GM12878 (cell line): ENCODE measurements around the gene SNW1. TPM values are rescaled to one million over a fixed set of nuclear protein-coding genes. Genes with fewer than 3 reads are reported as not detected.

Experiments
- E2F8 ChIP-seq: fragments of 450-650 bp; IDR thresholded peaks from 2 replicates; pipeline ENCODE4 v1.6.1; 2018; ENCODE audit warnings: mild to moderate bottlenecking, low read depth, moderate library complexity; ENCODE audit not compliant: partially characterized antibody
- EED ChIP-seq: sonication (generic); IDR thresholded peaks from 2 replicates; pipeline ENCODE4 v1.6.1; 2016; ENCODE audit warnings: antibody characterized with exemption, low read depth
- ETV6 ChIP-seq, 2 experiments: fragments of 450-650 bp in 1 of 2; IDR thresholded peaks in 1 of 2; conservative IDR thresholded peaks in 1 of 2; 2 replicates each; pipeline ENCODE4 v1.6.1; 2014; ENCODE audit warnings: antibody characterized with exemption in 1 of 2, borderline replicate concordance in 1 of 2, low read depth in 1 of 2, mild to moderate bottlenecking in 1 of 2, moderate library complexity in 1 of 2
- HDGF ChIP-seq: fragments of 450-650 bp; IDR thresholded peaks from 2 replicates; pipeline ENCODE4 v1.6.1; 2016; ENCODE audit warnings: antibody characterized with exemption
- MAX ChIP-seq: IDR thresholded peaks from 2 replicates; pipeline ENCODE4 v1.6.1; 2012; ENCODE audit warnings: low read depth, low read length, improper control_type of control experiment
- MLLT1 ChIP-seq: fragments of 450-650 bp; IDR thresholded peaks from 2 replicates; pipeline ENCODE4 v1.6.1; 2016; ENCODE audit warnings: mild to moderate bottlenecking
- PAX5 ChIP-seq: IDR thresholded peaks from 2 replicates; pipeline ENCODE4 v1.6.1; 2011; ENCODE audit warnings: low read depth, low read length, borderline replicate concordance
- POLR2A ChIP-seq: IDR thresholded peaks from 2 replicates; pipeline ENCODE4 v1.6.1; 2011; ENCODE audit warnings: low read depth, mild to moderate bottlenecking, low read length
- RAD51 ChIP-seq: fragments of 450-650 bp; IDR thresholded peaks from 2 replicates; pipeline ENCODE4 v1.6.1; 2016; ENCODE audit warnings: moderate library complexity, mild to moderate bottlenecking, inconsistent platforms
- RBBP5 ChIP-seq: fragments of 200-600 bp; sonication (generic); conservative IDR thresholded peaks from 2 replicates; pipeline ENCODE4 v1.6.1; 2016
- REST ChIP-seq: IDR thresholded peaks from 2 replicates; pipeline ENCODE4 v1.6.1; 2012; ENCODE audit warnings: mild to moderate bottlenecking, low read depth, low read length
- SIX5 ChIP-seq: IDR thresholded peaks from 2 replicates; pipeline ENCODE4 v1.6.1; 2011; ENCODE audit warnings: mild to moderate bottlenecking, low read depth, low read length, moderate library complexity; ENCODE audit not compliant: severe bottlenecking
- STAT3 ChIP-seq: IDR thresholded peaks from 2 replicates; pipeline ENCODE4 v1.6.1; 2011; ENCODE audit warnings: low read depth, low read length, improper control_type of control experiment
- SUPT20H ChIP-seq: IDR thresholded peaks from 2 replicates; pipeline ENCODE4 v1.6.1; 2011; ENCODE audit warnings: low read depth, mild to moderate bottlenecking, low read length, moderate library complexity, borderline replicate concordance; ENCODE audit not compliant: control insufficient read depth
- ZNF384 ChIP-seq: IDR thresholded peaks from 2 replicates; pipeline ENCODE4 v1.6.1; 2012; ENCODE audit warnings: low read depth, mild to moderate bottlenecking, low read length, improper control_type of control experiment, borderline replicate concordance
- ZSCAN29 ChIP-seq: fragments of 450-650 bp; IDR thresholded peaks from 2 replicates; pipeline ENCODE4 v1.6.1; 2017; ENCODE audit warnings: mild to moderate bottlenecking, moderate library complexity
- polyA plus RNA-seq, 11 experiments: library from polyadenylated mRNA; depleted of rRNA in 4 of 11; unstranded in 6 of 11; stranded (reverse) in 5 of 11; fragments of >200 nt; fragmentation: Nextera tagmentation in 4 of 11; fragmentation: Illumina TruSeq in 1 of 11; extraction: Ambion mirVana in 4 of 11; extraction: Trizol in 1 of 11; gene quantifications; 1 replicate in 1 of 11; 2 replicates in 10 of 11; pipeline versions ENCODE4 v1.2.1 to v1.2.3, GENCODE V29; 2011 to 2016; ENCODE audit warnings: inconsistent platforms in 2 of 11, missing spikeins in 2 of 11, low read depth in 1 of 11
- total RNA-seq, 4 experiments: library from RNA; depleted of rRNA in 3 of 4; stranded (reverse); fragments of >200 nt in 3 of 4; fragmentation: Illumina TruSeq in 1 of 4; extraction: Trizol in 1 of 4; gene quantifications; 2 replicates each; pipeline versions ENCODE4 v1.2.1 to v1.2.3, GENCODE V29; 2013 to 2021
- TF ChIP-seq, protein P1 (sequence below): IDR thresholded peaks from 2 replicates; pipeline ENCODE4 v1.6.1; 2012; ENCODE audit warnings: low read length, inconsistent platforms
- TF ChIP-seq, protein P2 (sequence below): IDR thresholded peaks from 2 replicates; pipeline ENCODE4 v1.6.1; 2011; ENCODE audit warnings: mild to moderate bottlenecking, low read depth, low read length, moderate library complexity; ENCODE audit not compliant: insufficient replicate concordance

SNW1 gene
- total and polyA plus RNA-seq, 10 of the 15 experiments (the other 5 are each of a cell fraction or from before 2014, with no cell fraction given): 56.6 to 109 (median 75.7) TPM

GRCh38 chr14:77799863-77800730 lies 39.1 kb upstream of the SNW1 start, which contains the start of gene ADCK1 (continued):
- TF ChIP-seq E2F8 (no peak), STAT3 (no peak), POLR2A (peak; percentile 90), PAX5 (peak; percentile 8; the same call in 1 of the 2 replicates), RAD51 (peak; percentile 93), HDGF (0 out of 2 replicates have a peak, but pooled peaks have one; percentile 31), ETV6 (conservative IDR thresholded peaks at IDR 0.05 in 1 of 2, IDR thresholded peaks at IDR 0.05 in 1 of 2; ENCODE audit: borderline replicate concordance in 1 of 2, low read depth in 1 of 2) (no peak), RBBP5 (no peak), MLLT1 (no peak), MAX (peak; percentile 67; the same call in 1 of the 2 replicates), EED (peak; percentile 48), SIX5 (peak; percentile 84), ZNF384 (peak; percentile 19; the same call in 1 of the 2 replicates), SUPT20H (no peak), REST (no peak), ZSCAN29 (peak; percentile 66; the same call in 1 of the 2 replicates)
- TF ChIP-seq, protein P1, sequence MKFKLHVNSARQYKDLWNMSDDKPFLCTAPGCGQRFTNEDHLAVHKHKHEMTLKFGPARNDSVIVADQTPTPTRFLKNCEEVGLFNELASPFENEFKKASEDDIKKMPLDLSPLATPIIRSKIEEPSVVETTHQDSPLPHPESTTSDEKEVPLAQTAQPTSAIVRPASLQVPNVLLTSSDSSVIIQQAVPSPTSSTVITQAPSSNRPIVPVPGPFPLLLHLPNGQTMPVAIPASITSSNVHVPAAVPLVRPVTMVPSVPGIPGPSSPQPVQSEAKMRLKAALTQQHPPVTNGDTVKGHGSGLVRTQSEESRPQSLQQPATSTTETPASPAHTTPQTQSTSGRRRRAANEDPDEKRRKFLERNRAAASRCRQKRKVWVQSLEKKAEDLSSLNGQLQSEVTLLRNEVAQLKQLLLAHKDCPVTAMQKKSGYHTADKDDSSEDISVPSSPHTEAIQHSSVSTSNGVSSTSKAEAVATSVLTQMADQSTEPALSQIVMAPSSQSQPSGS: no peak
- TF ChIP-seq, protein P2, sequence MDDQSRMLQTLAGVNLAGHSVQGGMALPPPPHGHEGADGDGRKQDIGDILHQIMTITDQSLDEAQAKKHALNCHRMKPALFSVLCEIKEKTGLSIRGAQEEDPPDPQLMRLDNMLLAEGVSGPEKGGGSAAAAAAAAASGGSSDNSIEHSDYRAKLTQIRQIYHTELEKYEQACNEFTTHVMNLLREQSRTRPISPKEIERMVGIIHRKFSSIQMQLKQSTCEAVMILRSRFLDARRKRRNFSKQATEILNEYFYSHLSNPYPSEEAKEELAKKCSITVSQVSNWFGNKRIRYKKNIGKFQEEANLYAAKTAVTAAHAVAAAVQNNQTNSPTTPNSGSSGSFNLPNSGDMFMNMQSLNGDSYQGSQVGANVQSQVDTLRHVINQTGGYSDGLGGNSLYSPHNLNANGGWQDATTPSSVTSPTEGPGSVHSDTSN: no peak
